Cardiac fibroblast (primary cell): Measurements from ENCODE around the gene GAS1.

Source experiments
- DNase-seq, 2 donors: peaks; one replicate each; pipeline versions ENCODE4 v3.0.0 to v3.0.0-alpha.2; 2010; ENCODE audit warnings: low read depth in 2 of 2
- H3K4me3 ChIP-seq, 2 donors: replicated peaks in 1 of 2; 1 replicate in 1 of 2; 2 replicates in 1 of 2; pipeline ENCODE4 v1.5.1; 2011; ENCODE audit warnings: low read depth in 2 of 2, low read length in 2 of 2, mild to moderate bottlenecking in 2 of 2, moderate library complexity in 1 of 2
- CTCF ChIP-seq: IDR thresholded peaks from one replicate; pipeline ENCODE4 v1.5.1; 2011; ENCODE audit warnings: low read depth, mild to moderate bottlenecking, low read length, inconsistent platforms

Gene GAS1

GRCh38 chr9:86902176-86902575 is 45.1 kb downstream of the GAS1 start:
- TF ChIP-seq CTCF = no peak
- DNase-seq = no peak
- H3K4me3 ChIP-seq = no peak overlapping the region

- no peak overlapping the region for H3K4me3 ChIP-seq
- DNase-seq = no peak
- TF ChIP-seq CTCF = no peak
Observed at GRCh38 chr9:86901511-86901910, 45.8 kb downstream of the GAS1 start.
